Medulla oblongata (tissue), 1 donor: Measurements from ENCODE around the gene HLA-DPA1.

Experiments used
- DNase-seq: peaks from one replicate; pipeline ENCODE4 v3.0.0-alpha.2; 2015; ENCODE audit errors: extremely low spot score

HLA-DPA1 gene

DNA sequence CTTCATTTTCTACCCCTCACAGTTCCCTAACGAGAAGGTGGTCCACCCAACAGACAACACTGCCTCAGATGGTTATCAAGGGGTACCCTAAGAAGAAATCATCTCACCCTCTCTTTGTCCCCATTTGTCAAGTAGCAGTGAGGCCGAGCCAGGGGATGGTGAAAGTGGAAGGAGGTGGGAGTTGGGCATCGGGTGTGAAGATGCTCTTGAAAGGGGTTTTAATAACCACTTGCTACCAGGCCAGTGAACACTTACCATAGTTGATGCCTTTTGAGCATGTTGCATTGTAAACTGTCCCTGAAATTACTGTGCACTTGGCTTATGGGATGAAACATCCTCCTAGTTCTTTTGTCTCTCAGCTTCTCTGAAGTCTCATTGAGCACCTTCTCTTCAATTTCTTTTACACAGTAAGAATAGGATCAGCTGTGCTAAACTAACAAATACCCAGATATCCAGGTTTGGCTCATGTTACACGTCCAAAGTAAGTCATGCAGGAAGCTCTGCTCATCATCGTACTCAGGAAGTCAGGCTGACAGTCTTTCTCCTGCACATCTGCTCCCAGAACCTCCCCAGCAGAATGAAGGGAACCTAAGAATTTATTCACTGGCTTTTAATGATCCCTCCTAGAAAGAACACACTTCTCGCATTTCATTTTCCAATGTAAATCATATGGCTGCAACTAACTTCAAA is 15.6 kb upstream of the HLA-DPA1 start:
- DNase-seq, result no peak

DNA sequence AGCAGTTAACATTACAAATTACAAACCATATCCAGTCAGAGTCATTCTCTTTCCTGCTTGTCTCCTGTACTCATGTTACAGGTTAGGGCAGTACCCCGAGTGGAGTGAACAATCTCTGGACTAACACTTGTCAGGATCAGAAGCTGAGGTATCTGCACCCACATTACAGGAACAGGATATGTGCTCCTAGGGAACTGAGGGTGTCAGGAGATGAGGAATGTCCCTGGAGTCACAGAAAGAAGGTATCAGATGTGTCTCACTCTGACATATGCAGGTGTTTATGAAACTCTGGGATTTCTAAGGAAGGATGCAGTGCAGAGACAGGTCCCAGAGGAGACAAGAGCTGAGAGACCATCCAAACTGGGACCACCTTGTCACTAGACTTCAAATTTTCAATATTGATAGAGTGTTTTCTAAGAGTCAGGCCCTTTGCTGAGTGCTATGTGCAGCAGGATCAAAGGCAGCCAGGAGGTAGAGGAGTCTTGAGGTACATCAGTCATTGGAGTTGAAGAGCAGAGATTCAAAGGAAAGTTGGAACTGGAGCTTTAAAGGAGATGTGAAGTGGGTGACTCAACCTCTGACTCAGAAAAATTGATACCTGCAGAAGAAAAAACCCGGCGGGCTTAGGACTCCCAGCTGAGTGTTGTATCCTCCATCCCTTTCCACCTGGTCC is 14.9 kb upstream of the HLA-DPA1 start:
- DNase-seq, result no peak

GRCh38 chr6:33085627-33086026 is 12.2 kb upstream of the HLA-DPA1 start:
- no peak for DNase-seq

DNA sequence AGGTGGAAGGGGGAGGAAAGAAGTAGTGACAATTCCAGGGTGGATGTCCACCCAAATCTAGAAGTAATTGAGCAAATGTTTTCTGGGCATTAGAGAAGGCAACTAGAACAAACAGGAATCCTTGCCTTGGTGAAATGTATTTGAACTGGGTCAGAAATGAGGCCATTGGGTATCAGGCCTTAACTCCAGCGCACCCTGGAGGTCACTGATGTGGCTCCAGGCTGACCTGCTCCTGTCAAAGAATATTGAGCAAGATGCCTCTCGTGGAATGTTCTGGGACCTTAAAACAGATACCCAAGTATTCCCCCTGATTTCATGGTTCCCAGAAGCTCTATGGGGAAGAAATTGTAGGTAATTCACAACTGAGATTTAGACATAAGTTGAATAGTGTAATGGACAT is 9.3 kb upstream of the HLA-DPA1 start:
- DNase-seq, result no peak

GRCh38 chr6:33081098-33081824 is 7.8 kb upstream of the HLA-DPA1 start:
- DNase-seq, result no peak

DNA sequence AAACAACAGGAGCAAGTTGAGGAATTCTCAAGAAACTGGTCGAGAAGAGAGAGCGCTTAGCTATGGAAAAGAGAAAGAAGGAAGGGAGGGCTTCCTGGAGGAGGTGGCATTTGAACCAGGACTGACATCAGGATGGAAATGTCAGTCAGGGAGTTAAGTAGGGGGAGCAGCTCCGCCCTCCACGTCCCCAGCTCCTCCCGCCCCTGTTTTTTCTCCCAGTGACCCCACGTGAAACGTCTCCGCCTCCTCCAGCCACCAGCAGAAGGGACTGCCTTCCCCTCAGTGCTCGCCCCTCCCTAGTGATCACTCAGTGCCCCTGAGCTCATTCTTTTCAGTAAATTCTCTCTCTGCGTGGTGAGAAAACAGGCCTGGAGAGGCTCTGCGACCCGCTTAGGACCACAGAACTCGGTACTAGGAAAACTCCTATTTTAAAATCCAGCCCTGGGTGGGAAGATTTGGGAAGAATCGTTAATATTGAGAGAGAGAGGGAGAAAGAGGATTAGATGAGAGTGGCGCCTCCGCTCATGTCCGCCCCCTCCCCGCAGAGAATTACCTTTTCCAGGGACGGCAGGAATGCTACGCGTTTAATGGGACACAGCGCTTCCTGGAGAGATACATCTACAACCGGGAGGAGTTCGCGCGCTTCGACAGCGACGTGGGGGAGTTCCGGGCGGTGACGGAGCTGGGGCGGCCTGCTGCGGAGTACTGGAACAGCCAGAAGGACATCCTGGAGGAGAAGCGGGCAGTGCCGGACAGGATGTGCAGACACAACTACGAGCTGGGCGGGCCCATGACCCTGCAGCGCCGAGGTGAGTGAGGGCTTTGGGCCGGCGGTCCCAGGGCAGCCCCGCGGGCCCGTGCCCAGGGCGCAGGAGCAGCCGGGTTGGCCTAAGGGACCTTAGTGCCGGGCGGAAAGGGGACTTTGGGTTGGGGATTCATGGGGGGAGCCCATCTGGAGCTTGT is 7.0 kb upstream of the HLA-DPA1 start:
- DNase-seq, result peak; percentile 70

DNA sequence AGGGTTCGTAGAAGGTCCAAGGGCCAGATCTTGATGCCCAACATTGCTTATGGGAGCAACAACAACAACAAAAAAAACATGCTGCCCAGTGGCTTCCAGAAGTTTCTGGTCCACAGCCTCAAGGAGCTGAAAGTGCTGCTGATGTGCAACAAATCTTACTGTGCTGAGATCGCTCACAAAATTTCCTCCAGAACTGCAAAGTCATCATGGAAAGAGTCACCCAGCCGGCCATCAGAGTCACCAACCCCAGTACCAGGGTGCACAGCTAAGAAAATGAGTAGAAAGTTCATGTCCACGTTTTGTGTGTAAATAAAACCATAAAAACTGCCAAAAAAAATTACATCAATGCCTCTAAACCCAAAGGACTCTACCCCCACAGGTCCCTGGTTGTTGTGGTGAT is 6.1 kb upstream of the HLA-DPA1 start:
- no peak for DNase-seq

DNA sequence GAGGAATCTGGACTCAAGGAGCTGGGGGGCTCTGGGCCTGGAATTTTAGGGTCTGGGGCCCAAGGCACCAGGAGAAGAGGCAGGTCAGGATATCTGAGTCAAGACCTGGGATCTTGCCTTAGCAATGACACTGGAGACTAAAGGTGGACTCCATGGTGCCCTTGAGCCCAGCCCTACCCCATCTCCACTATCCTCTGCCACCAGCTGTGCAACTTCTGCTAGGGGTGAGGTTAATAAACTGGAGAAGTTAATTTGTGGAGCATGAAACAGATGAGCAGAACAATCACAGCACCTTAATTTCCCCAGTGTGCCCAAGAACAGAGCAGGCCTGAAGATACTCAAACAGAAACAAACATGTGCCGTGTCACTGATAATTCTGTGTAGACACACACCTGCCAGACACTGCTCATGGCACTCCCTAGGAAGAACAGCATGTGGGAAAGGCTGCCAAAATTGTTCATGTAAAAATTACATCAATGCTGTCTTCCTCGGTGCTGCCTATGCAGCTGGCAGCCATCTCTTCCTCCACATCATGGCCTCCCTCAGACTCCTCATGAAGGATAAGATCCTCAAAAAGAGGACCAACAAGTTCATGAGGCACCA is 5.6 kb upstream of the HLA-DPA1 start:
- DNase-seq, result no peak

- DNase-seq, result no peak
These were observed 5.0 kb upstream of the HLA-DPA1 start for GRCh38 chr6:33078442-33078841.

DNA sequence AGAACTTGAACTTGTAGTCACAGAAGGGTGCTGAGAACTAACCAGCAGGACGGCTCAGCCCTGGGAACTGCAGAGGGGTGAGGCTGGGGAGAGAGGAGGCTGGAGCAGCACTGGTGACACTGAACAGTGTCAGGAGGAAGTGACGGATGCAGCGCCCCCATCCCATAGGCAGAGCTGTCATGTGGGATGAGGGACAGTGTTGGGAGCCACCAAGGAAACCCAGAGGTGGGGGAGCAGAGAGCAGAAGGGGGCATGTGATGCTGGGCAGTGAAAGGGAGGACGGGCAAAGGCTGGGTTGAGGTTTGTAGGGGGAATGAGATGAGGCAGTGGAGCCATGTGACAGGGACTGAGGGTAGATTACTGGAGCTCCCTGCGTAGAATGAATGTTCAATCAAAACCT is 4.5 kb upstream of the HLA-DPA1 start:
- DNase-seq, result no peak

DNA sequence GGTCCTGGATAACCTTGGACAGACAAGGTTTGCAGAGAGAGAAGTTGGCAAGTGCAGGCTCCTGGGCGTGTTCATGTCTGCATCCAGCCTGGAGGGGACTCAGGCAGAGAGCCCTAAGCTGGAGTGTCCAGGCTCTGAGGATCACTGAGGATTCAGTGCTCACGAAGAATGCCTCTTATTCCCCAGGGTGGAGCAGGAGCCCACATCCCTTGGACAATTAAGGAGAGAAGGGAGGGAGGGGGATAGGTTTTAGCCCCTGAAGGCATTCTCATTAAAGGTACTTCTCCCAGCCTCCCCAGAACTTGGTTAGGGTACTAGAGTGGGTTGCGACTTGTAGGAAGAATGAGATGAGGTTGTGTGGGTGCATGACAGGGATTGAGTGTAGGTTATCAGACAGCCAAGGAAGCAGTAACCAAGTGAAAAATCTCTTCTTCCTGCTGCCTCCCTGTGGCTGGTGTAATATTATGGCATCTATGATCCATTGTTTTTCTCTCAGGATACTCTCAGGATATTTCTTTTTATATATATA is 3.0 kb upstream of the HLA-DPA1 start:
- DNase-seq, result no peak

DNA sequence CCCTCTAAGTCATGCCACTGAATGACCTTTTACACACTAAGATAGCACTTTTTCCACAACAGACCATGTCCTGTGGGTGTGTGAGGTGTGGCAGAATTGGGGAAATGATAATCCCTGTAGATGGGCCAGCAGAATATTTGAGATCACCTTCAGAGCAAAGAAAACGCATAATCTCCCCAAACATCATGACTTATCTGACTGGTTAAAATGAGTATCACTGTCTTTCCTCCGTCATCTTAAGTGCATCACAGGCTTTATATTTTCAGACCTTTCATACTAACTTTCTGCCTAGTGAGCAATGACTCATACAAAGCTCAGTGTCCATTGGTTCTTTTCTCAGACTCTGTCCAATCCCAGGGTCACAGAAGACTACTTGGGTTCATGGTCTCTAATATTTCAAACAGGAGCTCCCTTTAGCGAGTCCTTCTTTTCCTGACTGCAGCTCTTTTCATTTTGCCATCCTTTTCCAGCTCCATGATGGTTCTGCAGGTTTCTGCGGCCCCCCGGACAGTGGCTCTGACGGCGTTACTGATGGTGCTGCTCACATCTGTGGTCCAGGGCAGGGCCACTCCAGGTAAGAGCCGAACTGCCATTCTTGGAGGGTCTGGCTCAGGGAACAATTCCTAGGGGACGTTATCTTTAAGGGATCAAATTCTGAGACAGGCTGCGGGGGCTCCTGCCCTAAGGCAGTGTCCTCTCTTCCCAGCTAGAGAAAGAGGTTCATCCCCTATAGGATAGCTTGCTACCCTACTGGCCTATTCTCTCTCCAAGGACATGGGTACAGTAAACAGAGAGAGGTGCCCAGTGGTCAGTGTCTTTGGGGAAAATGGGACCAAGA is 2.3 kb upstream of the HLA-DPA1 start, which contains the start of gene HLA-DPB1:
Gene HLA-DPB1, plus strand, starts transcription at position 423 of the 838 bp plus-strand sequence. Its CDS starts 52 bp downstream, at position 475.
- DNase-seq, result peak; percentile 92

- no peak for DNase-seq
These were observed 1.7 kb upstream of the HLA-DPA1 start for GRCh38 chr6:33075208-33075567.

- DNase-seq, result no peak
These were observed 845 bp downstream of the HLA-DPA1 start for GRCh38 chr6:33072508-33073100.

DNA sequence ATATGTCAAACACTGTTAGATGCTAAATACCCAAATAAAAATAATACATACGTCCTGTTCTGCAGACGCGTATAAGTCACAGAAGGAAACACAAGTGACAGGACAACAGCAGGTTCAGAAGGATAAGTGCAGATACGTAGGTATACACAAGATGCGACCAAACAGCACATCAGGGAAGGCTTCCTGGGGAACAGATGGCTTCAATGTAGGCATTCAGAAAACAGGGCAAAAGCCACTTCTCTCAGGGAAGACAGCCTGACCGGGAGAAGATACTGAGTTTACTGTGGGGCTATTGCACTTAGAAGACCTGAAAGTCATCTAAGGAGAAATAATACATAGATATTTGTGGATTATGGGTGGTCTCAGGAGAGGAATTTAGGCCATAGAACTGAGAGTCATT is 1.9 kb downstream of the HLA-DPA1 start:
- no peak for DNase-seq

DNA sequence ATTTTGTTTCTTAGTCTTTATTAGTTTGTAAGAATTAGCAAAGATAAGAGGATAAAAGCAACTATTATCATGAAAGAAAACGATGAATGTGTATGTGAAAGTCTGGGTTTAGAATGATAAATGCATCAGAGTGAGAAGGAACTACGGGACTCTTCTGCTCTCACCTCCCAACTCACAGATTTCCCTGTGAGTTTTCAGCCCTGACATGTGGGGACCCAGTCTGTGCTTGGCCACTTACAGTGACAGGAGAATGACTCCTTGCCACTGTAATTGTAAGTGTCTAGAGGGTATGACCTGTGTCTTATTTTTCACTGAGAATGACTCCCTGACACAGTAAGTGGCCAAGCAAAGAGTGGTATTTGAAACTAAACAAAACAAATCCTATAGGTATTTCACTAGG is 2.5 kb downstream of the HLA-DPA1 start:
- DNase-seq, result no peak

GRCh38 chr6:33069021-33069738 is 4.3 kb downstream of the HLA-DPA1 start:
- no peak for DNase-seq

- no peak for DNase-seq
These were observed 6.4 kb downstream of the HLA-DPA1 start for GRCh38 chr6:33066917-33067521.

DNA sequence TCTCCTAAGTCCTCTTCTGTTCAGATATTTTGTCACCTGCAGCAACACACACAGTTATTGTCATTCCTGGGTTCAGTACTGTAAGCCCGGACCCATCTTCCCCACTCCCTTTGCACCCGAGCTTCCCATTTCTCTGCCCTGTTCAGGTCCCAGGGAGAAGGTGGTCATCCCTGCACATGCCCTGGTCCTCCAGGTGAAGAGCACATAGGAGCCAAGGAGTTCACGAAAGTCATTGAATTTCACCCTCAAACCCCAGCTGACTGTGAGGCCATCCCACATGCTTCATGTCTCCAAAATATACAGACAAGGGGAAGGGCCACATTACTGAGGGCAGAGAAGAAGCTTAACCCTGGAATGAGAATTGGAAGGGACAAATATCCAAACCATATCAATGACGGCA is 8.1 kb downstream of the HLA-DPA1 start:
- no peak for DNase-seq
